Measurements from ENCODE around the gene ZNF384. TPM values are rescaled to one million over a fixed set of nuclear protein-coding genes. Genes with fewer than 3 reads are reported as not detected.

ZNF384 gene
- total RNA-seq, 1 donor: 19.4 TPM

DNA sequence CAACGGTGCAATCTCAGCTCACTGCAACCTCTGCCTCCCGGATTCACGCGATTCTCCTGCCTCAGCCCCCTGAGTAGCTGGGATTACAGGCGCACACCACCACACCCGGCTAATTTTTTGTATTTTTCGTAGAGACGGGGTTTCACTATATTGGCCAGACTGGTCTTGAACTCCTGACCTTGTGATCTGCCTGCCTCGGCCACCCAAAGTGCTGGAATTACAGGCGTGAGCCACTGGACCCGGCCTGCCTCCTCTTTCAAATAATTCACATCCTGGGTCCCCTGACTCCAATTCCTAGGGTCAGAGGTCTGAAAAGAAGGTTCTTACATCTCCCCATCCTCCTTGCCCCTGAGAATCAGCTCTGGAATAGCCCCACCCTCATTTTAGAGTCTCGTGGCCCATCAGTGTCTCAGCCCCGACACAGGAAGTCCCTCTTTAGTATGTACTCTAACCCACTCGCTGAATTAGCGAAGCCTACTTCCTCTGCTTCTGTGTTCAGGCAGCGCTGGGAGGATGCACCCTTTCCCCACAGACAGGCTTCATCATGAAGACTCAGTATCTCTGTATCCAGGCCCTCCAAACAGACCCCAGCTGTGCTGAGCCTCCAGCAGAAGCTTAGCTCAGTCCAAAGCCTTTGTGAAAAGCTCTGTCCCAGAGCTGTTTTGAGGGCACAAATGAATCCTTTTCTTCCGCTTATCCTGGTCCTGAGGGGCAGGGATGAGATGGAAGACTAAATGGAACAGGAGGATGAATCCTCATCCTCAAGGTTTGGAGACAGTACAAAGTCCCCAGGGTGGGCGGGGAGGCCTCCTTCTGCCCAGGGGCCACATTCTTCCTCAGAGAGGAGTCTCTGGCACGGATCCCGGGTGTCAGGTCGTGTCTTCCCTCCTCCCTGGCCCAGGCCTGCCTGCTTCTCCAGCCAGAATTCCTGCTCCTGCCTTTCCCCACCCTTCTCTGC lies 56.9 kb downstream of the ZNF384 start:
- no peak for TF ChIP-seq CTCF (IDR thresholded peaks at IDR 0.05; ENCODE audit: insufficient read depth, low read depth, low read length)
- no peak overlapping the region for H3K4me3 ChIP-seq (ENCODE audit: low read depth, low read length)
- DNase-seq (ENCODE audit: low read depth): no peak

DNA sequence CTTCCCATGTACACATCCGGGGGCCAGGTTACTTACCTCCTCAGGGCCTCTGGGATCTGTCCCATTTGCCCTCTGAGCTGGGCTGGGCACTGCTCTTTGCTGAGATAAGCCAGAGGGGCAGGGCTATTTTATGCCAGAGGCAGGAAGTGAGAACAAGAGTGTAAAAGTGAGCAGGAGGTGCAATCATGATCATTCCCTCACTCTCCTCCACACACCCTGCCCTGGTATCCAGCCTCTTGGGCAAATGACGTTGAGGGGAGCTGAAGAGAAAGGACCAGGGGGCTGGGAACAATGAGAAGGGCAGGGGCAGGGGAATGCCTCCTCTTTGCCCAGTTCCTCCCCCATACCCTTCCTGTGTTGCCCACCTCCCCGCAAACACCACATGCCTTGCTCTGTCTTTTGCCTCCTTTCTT lies 57.6 kb downstream of the ZNF384 start:
- no peak for DNase-seq (ENCODE audit: low read depth)
- no peak for TF ChIP-seq CTCF (IDR thresholded peaks at IDR 0.05; ENCODE audit: insufficient read depth, low read depth, low read length)
- H3K4me3 ChIP-seq (ENCODE audit: low read depth, low read length): no peak overlapping the region

GRCh38 chr12:6630736-6631135 lies 58.4 kb downstream of the ZNF384 start:
- TF ChIP-seq CTCF (IDR thresholded peaks at IDR 0.05; ENCODE audit: insufficient read depth, low read depth, low read length): no peak
- DNase-seq (ENCODE audit: low read depth): no peak
- H3K4me3 ChIP-seq (ENCODE audit: low read depth, low read length): no peak overlapping the region

DNA sequence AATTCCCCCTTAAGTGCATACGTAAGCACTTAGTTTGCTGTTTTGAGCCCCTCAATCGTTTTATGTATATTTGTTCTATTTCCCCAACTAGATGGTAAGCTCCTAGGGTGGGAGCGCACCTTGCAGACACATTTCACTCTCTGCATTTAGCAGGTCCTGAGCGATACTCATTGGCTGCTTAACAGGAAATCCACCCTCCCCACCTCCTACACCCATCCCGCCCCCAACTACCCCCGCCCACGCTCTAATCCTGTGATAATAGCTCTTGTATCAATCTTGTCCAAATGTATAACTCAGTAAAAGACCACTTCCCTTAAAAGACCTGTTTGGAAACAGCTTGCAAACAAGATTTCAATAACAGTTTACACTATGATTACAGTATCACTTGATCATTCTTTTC lies 61.6 kb downstream of the ZNF384 start:
- no peak for DNase-seq (ENCODE audit: low read depth)
- no peak for TF ChIP-seq CTCF (IDR thresholded peaks at IDR 0.05; ENCODE audit: insufficient read depth, low read depth, low read length)
- H3K4me3 ChIP-seq (ENCODE audit: low read depth, low read length): no peak overlapping the region

- H3K4me3 ChIP-seq (ENCODE audit: low read depth, low read length): no peak overlapping the region
- TF ChIP-seq CTCF (IDR thresholded peaks at IDR 0.05; ENCODE audit: insufficient read depth, low read depth, low read length): no peak
- DNase-seq (ENCODE audit: low read depth): no peak
Measured at GRCh38 chr12:6626654-6627283, 62.4 kb downstream of the ZNF384 start.

DNA sequence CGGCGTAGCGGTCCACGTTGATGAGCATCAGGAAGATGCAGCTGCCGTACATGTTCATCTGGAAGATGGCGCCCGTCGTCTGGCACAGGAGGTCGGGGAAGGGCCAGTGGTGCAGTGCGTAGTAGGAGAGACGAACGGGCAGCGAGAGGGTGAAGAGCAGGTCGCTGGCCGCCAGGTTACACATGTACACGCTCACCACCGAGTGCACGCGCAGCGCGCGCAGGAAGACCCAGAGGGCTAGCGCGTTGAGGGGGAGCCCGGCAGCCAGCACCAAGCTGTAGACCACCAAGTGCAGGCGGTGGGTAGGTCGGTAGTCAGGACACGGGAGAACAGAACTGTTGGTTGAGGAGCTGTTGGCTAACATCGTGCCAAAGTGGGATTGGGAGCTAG lies 68.3 kb downstream of the ZNF384 start:
- no peak overlapping the region for H3K4me3 ChIP-seq (ENCODE audit: low read depth, low read length)
- no peak for TF ChIP-seq CTCF (IDR thresholded peaks at IDR 0.05; ENCODE audit: insufficient read depth, low read depth, low read length)
- DNase-seq (ENCODE audit: low read depth): no peak
